Mesodermal cell (in vitro differentiated cells): Measurements from ENCODE around the gene TCAP. TPM values are rescaled to one million over a fixed set of nuclear protein-coding genes. Genes with fewer than 3 reads are reported as not detected.

Source experiments
- H3K27ac ChIP-seq: 2 replicates; pipeline ENCODE4 v1.7.0; 2013; ENCODE audit warnings: mild to moderate bottlenecking, low read depth, low read length, moderate library complexity; ENCODE audit not compliant: severe bottlenecking
- H3K36me3 ChIP-seq: 2 replicates; pipeline ENCODE4 v1.7.1; 2013; ENCODE audit warnings: mild to moderate bottlenecking, low read length, moderate library complexity; ENCODE audit not compliant: control insufficient read depth, insufficient read depth
- H3K4me1 ChIP-seq: one replicate; pipeline ENCODE4 v1.7.1; 2013; ENCODE audit warnings: mild to moderate bottlenecking, low read length; ENCODE audit not compliant: insufficient read depth, control insufficient read depth, poor library complexity, severe bottlenecking
- H3K4me3 ChIP-seq: 2 replicates; pipeline ENCODE4 v1.7.0; 2013; ENCODE audit warnings: low read length, control low read depth, mild to moderate bottlenecking; ENCODE audit not compliant: insufficient read depth, poor library complexity, severe bottlenecking; ENCODE audit errors: extremely low read depth
- H3K9me3 ChIP-seq: 2 replicates; pipeline ENCODE4 v1.7.1; 2013; ENCODE audit warnings: mild to moderate bottlenecking, low read length, moderate library complexity; ENCODE audit not compliant: control insufficient read depth
- WGBS, 2 experiments: methylation state at CpG; one replicate each; pipeline ENCODE4 v1.1.5; 2013; ENCODE audit warnings: missing lambda C conversion rate in 2 of 2; ENCODE audit not compliant: insufficient coverage in 2 of 2; 5-methylcytosine and 5-hydroxymethylcytosine counted together
- polyA plus RNA-seq, 2 experiments: library from polyadenylated mRNA; stranded (reverse); fragments of 50-300 nt; gene quantifications; one replicate each; pipeline ENCODE4 v1.2.3, GENCODE V29; 2013

TCAP gene, protein sequence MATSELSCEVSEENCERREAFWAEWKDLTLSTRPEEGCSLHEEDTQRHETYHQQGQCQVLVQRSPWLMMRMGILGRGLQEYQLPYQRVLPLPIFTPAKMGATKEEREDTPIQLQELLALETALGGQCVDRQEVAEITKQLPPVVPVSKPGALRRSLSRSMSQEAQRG
- 1.3 TPM for polyA plus RNA-seq (2013, experiment 1 of 2)
- 0.96 TPM for polyA plus RNA-seq (2013, experiment 2 of 2)

DNA sequence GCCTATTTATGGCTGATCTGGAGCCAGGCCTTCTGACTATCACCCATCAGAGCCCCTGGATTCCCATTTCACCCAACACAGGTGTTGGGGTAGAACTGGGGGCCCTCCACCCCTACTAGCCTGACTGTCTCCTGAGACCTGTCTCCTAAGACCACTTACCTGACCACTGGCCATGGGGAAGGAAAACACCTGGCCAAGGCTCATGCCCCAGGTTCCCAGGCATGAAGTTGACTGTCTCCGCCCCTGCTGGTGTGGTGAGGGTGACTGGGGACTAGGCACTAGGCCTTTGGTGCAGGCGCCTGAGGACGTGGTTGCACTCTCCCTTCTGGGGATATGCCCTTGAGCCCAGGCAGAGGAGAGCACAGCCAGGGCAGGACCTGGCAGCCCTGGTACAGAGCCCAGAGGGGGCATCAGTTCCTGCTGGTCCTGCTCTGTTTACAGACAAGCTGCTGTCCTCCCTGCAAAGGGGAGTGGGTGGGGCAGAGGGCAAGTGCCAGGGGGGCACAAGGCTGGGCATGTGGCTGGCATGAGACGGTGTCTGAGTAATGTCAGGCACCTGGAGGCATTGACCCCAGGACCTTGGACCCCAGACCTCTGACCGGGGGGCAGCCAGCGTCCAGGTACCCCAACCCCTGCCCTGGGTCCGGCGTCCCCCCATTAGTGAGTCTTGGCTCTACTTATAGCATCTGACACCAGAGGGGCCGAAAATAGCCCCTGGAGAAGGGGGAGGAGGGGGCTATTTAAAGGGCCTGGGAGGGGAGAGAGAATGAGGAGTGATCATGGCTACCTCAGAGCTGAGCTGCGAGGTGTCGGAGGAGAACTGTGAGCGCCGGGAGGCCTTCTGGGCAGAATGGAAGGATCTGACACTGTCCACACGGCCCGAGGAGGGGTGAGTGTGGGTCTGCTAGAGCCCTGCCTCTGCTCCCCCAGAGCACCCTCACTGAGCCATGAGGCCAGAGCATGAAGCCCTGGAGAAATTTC, at the start of gene TCAP:
TSS of gene TCAP (plus strand) at position 769 of the 981 bp plus-strand sequence. CDS start at position 780, 11 bp downstream.
- Histone ChIP-seq H3K36me3 (peaks cover 14% of the 10 kb centered on the region), H3K27ac (no peak within 1 kb of the TSS), H3K4me1 (peaks cover 20% of the 10 kb centered on the region), H3K9me3 (no peaks in the 10 kb centered on the region), H3K4me3 (no peak within 1 kb of the TSS)
- WGBS, 2 experiments: 71 to 80% methylated on average over 13 to 14 of the region's 15 CpGs

DNA sequence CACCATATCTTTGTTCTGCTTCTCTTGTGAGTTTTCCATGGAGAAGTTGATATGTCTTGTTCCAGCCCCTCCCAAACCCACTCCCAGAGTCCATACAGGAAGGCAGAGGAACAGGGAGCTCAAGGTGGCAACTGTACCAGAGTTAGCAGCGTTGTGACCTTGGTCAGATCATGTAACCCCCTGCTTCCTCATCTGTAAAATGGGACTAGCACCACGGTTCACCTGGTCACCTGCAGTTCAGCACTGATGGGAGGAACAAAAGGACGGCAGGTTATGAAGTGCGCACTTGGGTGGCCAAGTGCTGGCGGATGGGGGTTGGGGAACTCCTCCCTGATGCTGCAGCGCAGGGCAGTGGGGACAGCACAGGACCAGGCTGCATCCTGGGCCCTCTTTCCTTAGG, 49.7 kb upstream of the TCAP start:
- Histone ChIP-seq H3K36me3 (no peaks in the 10 kb centered on the region), H3K9me3 (no peaks in the 10 kb centered on the region), H3K27ac (no peak overlapping the region), H3K4me1 (no peaks in the 10 kb centered on the region), H3K4me3 (no peak overlapping the region)
- WGBS, 2 experiments: 59 to 69% methylated on average over 6 of the region's 6 CpGs

DNA sequence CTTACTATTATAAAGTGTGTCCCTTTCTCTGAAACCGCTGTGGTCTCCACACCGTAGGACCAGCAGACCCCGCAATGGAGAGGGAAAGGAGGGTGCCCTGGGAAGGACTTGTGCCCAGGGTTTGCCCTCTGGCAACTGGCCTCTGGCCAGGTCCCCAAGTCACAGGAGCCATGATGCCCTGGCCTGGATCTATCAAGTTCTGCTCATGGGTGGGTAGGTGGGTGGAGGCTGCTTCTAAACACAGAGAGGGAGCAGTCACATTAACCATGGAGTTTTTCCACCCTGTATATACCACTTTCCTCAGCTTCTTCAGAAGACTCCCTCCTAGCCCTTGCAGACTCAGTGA, 48.1 kb upstream of the TCAP start:
- H3K27ac ChIP-seq: no peak overlapping the region
- no peaks in the 10 kb centered on the region for H3K9me3 ChIP-seq
- 55 to 83% methylated on average over 2 to 3 of the region's 3 CpGs for WGBS, 2 experiments
- H3K4me3 ChIP-seq: no peak overlapping the region
- H3K4me1 ChIP-seq: no peaks in the 10 kb centered on the region
- no peaks in the 10 kb centered on the region for H3K36me3 ChIP-seq

DNA sequence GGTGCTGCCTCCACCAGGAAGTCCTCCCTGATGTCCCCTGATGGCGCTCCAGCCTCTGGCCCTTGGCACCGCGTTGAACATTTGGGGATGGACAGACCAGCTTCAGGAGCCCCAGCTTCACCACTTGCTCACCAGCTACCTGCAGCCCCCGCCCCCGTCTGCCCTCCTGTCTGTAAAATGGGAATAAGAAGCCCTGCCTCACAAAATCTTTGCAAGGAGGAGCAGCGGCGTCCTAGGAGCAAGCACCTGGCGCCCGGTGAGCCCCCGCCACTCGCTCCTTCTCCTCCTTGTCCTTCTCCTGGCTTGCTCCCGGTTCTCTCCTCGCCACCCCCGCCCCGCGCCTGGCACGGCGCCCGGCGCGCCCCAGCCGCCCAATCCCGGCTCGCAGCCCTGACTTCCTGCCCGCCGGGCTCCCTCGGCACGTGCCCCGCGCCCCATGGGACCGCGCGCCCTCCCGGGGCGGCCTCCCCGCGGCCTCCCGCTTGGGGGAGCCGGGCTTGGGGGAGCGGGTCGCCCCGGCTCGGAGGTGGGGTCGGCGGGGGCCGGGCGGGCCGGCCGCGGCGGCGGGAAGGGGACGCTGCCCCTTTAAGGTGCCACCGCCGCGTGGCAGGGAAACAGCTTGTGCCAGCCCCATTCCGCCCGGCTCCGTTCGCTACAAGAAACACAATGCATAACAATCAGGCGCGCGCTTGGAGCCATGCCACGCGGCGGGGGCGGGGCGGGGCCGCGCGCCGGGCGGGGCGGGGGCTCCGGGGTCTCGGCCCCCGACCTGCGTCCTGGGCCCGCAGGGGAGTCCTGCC, 47.5 kb upstream of the TCAP start:
- Histone ChIP-seq H3K4me3 (peak overlapping the region; percentile 41), H3K9me3 (no peaks in the 10 kb centered on the region), H3K4me1 (no peaks in the 10 kb centered on the region), H3K36me3 (no peaks in the 10 kb centered on the region), H3K27ac (no peak overlapping the region)
- 0 to 1% methylated on average over 34 to 55 of the region's 79 CpGs for WGBS, 2 experiments

DNA sequence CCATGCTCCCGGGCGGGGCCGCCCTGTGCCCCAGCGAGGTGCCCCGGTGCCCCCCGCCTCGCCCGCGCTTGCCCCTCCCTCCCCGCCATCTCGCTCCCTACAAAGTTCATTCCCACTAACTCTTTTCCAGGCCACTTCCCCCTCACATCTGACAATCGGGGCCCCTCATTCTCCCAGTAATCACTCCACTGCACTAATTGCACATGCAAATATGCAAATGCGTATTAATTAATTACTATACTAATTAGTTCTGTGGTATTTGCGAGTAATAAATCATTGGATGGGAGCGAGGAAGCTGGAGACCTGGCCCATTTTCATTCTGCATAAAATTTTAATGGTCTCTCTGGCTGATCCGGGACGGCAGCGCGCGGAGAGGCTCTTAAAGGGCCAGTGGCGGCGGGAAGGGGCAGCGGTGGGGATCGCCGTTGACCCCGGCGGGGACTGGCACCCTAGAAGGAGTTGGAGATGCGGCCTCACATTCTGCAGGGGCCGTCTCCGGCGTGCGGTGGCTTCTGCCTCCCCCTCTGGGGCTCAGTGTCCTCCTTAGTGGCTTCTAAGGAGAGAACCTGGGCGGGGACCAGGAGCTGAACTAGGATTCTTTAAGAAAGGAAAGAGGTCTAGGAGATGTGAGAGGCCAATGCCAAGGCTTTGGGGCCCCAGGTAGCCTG, 46.8 kb upstream of the TCAP start:
- no peaks in the 10 kb centered on the region for H3K9me3 ChIP-seq
- WGBS, 2 experiments: 1 to 2% methylated on average over 28 to 31 of the region's 33 CpGs
- no peak overlapping the region for H3K27ac ChIP-seq
- H3K36me3 ChIP-seq: no peaks in the 10 kb centered on the region
- H3K4me1 ChIP-seq: no peaks in the 10 kb centered on the region
- H3K4me3 ChIP-seq: peak overlapping the region; percentile 41

DNA sequence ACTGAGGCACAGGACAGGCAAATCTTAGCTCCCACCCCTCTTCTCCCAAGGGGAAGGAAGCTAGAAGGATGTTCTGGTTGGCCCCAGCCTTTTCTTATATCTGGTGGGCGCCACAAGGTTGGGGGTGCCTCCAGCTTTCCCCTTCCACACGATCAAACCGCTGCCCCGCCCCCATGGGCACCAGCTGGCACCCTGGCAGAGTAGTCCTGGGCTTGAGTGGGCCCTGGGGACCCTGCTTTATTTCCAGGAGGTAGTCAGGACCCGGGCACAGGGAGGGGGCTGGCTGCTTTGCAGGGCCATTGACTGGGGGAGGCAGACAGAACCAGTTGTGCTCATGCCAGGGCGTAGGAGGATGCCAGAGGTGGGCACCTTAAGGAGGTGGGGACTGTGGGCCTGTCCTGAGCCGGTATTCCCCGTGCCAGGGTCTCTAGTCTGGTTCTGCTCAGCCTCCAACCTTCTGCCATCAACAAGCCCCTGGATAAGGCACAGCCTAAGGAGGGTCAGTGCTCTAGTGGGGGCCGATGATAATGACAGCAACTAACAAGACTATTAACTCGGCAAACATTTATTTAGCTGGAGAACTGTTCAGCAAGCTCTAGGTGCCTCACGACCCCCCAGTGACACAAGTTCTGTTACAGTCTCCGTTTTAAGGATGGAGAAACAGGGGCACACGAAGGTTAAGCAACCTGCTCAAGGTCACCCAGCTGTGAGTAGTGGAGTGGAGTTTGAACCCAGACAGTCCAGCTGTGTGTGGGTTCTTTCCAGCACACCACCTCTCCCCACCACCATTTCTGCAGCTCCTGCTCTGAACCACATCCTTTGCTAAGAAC, 46.0 kb upstream of the TCAP start:
- Histone ChIP-seq H3K27ac (no peak overlapping the region), H3K4me1 (no peaks in the 10 kb centered on the region), H3K36me3 (no peaks in the 10 kb centered on the region), H3K9me3 (no peaks in the 10 kb centered on the region), H3K4me3 (no peak overlapping the region)
- WGBS, 2 experiments: 51 to 59% methylated on average over 10 to 12 of the region's 13 CpGs

DNA sequence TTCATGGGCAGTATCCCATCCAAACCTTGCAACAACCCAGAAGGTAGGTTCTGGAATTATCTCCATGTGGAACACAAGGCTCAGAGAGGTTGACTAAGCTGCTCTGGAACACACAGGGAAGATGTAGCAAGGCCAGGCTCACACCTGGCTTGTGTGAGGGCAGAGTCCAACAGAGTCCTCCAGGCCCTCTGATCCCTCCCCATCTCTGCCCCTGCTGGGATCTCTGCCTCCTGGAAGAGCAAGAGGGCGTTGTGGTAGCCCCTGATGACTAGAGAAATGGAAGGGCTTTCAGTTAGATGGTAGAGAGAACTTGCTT, 45.4 kb upstream of the TCAP start:
- H3K27ac ChIP-seq: no peak overlapping the region
- no peak overlapping the region for H3K4me3 ChIP-seq
- H3K4me1 ChIP-seq: no peaks in the 10 kb centered on the region
- H3K36me3 ChIP-seq: no peaks in the 10 kb centered on the region
- 0% methylated on average over 1 of the region's 1 CpG for WGBS, 2 experiments
- no peaks in the 10 kb centered on the region for H3K9me3 ChIP-seq

DNA sequence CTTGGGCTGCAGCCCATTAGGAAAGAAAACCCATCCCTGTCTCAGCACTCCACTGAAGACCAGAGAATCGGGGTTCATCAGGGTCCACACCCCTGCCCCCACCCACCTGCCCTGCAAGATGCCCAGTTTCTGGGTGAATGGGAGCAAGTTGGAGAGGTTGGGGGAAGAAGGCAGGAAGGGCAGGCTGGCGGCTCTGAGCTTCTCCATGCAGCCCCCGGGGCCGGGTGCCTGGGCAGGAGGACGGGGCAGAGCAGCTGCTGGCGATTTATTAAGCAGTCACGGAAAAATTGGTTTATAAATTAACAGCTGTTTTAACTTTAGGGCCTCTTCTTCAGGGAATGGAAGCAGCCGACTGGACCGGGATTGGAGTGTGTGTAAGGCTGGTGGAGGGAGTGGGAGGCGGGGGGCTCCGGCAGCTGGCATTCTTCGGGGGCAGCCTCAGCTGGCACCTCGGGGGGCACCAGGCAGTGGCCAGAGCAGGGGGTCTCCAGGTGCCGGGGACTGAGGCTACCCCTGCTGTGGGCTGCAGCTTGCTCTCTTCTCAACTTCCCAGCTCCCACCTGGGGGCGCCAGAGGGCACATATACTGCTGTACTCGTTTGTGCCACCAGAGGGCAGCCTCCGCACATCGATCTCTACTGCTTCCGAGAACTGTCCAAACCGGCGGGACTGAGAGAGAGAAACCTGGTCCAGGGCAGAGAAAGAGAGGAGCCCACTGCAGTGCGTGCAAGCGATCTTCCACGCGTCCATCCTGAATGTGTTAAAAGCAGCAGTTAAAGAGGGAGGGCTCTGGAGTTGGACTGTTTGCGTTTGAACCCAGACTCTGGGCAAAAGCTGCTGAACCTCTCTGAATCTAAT, 43.4 kb upstream of the TCAP start:
- peaks cover 2% of the 10 kb centered on the region for H3K4me1 ChIP-seq
- H3K9me3 ChIP-seq: no peaks in the 10 kb centered on the region
- no peak overlapping the region for H3K4me3 ChIP-seq
- WGBS, 2 experiments: 7 to 16% methylated on average over 19 to 22 of the region's 26 CpGs
- H3K27ac ChIP-seq: no peak overlapping the region
- no peaks in the 10 kb centered on the region for H3K36me3 ChIP-seq

DNA sequence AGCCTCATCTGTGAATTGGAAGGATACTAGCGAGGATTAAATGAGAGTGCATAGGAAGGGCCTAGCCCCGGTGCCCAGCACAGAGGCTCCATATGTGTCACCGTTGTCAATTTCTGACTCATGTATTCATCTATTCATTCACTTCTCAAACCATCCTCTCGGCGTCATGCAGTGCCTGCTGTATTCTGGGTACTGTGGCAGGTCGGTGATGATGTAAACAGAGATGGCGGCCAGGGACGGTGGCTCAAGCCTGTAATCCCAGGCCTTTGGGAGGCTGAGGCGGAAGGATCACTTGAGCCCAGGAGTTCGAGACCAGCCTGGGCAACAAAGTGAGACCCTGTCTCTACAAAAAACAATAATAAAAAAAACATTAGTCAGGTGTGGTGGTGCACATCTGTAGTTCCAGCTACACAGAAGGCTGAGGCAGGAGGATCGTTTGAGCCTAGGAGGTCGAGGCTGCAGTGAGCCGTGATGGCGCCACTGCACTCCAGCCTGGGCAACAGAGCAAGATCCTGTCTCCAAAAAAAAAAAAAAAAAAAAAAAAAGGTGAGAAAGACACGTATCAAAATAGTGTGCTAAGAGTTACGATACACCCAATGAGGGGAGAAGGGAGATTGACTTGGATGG, 42.7 kb upstream of the TCAP start:
- Histone ChIP-seq H3K27ac (no peak overlapping the region), H3K36me3 (no peaks in the 10 kb centered on the region), H3K4me1 (peaks cover 4% of the 10 kb centered on the region), H3K9me3 (no peaks in the 10 kb centered on the region), H3K4me3 (no peak overlapping the region)
- 74 to 83% methylated on average over 4 to 10 of the region's 16 CpGs for whole genome bisulfite sequencing, 2 experiments
